GM06990 (cell line): ENCODE measurements around the gene DPF1.
"Not testable (repeated sequence)": the region's sequence is repeated elsewhere in the genome, so short reads cannot be mapped to it uniquely, and the experiment has no call there.

ENCODE experiments used
- DNase-seq: peaks from one replicate; pipeline ENCODE4 v3.0.0-alpha.2; 2011; ENCODE audit not compliant: insufficient read length; ENCODE audit errors: extremely low read depth
- H3K27me3 ChIP-seq: replicated peaks from 2 replicates; pipeline ENCODE4 v1.6.0; 2011; ENCODE audit warnings: low read length; ENCODE audit not compliant: control insufficient read depth, insufficient read depth
- H3K36me3 ChIP-seq: 2 replicates; pipeline ENCODE4 v1.5.1; 2011; ENCODE audit warnings: low read length; ENCODE audit not compliant: control insufficient read depth, insufficient read depth
- H3K4me3 ChIP-seq: replicated peaks from 2 replicates; pipeline ENCODE4 v1.5.1; 2011; ENCODE audit warnings: low read depth, mild to moderate bottlenecking, control low read depth, low read length
- TF ChIP-seq, protein P1 (sequence below): IDR thresholded peaks from 2 replicates; pipeline ENCODE4 v1.5.1; 2011; ENCODE audit warnings: low read length, control low read depth, mild to moderate bottlenecking, inconsistent platforms; ENCODE audit not compliant: insufficient read depth, poor library complexity, severe bottlenecking

DPF1 gene

DNA sequence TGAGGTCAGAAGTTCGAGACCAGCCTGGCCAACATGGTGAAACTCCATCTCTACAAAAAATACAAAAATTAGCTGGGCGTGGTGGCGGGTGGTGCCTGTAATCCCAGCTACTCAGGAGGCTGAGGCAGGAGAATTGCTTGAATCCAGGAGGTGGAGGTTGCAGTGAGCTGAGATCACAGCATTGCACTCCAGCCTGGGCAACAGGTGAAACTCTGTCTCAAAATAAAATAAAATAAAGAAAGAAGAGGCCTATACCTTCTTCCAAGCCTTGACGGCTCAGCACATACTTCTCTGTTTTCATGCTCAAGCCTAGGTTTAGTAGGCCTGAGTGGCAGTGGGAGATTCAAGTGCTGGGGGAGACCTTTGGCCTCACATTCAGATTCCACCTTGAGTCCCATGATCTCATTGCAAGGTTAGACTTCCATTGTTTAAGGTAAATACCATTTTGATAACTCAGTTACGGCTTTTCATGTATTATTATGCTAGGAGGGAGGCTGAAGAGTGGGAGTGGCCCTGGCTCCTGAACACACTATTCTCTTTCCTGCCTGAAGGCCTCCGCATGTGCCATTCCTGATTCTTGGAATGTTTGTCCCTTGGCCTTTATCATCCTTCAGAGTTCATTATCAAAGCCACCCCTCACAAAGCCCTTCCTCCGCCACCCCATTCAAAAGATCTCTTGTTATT, 38.7 kb upstream of the DPF1 start:
- TF ChIP-seq, protein P1, sequence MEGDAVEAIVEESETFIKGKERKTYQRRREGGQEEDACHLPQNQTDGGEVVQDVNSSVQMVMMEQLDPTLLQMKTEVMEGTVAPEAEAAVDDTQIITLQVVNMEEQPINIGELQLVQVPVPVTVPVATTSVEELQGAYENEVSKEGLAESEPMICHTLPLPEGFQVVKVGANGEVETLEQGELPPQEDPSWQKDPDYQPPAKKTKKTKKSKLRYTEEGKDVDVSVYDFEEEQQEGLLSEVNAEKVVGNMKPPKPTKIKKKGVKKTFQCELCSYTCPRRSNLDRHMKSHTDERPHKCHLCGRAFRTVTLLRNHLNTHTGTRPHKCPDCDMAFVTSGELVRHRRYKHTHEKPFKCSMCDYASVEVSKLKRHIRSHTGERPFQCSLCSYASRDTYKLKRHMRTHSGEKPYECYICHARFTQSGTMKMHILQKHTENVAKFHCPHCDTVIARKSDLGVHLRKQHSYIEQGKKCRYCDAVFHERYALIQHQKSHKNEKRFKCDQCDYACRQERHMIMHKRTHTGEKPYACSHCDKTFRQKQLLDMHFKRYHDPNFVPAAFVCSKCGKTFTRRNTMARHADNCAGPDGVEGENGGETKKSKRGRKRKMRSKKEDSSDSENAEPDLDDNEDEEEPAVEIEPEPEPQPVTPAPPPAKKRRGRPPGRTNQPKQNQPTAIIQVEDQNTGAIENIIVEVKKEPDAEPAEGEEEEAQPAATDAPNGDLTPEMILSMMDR = no peak
- no peak for DNase-seq
- Histone ChIP-seq H3K27me3 (no peaks in the 10 kb centered on the region; the same call in 1 of the 2 replicates), H3K4me3 (no peak overlapping the region), H3K36me3 (no peaks in the 10 kb centered on the region)

DNA sequence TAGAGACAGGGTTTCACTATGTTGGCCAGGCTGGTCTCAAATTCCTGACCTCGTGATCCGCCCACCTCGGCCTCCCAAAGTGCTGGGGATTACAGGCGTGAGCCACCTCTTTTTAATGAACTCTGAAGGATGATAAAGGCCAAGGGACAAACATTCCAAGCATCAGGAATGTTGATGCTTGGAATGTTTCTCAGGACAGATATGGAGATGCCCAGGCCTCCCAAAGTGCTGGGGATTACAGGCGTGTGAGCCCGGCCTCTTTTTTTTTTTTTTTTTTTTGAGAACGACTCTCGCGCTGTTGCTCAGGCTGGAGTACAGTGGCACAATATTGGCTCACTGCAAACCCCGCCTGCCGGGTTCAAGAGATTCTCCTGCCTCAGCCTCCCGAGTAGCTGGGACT, 37.9 kb upstream of the DPF1 start:
- H3K36me3 ChIP-seq, H3K27me3 ChIP-seq, DNase-seq, H3K4me3 ChIP-seq: not testable (repeated sequence)

DNA sequence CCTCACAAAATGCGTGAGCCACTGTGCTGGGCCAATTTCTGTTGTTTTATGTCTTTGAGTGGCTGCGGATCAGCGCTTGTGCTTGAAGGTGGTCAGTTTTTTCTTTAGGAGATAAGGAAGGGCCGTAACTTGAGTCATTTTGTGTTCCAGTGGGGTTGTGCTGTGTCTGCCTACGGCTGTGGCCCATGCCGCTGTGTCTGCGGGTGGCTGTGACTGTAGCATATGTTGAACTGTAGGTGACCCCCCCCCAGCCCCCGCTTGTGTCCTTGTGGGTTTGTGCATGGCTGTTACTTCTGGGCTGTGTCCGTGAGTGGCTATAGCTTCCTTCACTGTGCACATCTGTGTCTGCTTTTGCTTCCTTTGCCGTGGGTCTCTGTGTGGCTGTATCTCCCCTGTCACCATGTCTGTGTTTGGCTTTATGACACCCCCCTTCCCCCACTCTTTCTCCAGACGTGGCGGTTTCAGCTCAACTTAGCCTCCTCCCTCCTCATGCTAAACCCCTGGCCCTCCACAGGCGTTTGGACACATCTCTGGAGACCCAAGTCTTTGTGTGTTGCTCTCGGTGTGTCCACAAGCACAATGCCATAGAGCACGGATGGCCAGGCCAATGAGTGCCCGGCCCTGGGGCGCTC, 31.5 kb upstream of the DPF1 start:
- no peak for DNase-seq
- TF ChIP-seq, protein P1 = no peak
- no peaks in the 10 kb centered on the region for H3K36me3 ChIP-seq
- no peak overlapping the region for H3K4me3 ChIP-seq
- no peaks in the 10 kb centered on the region for H3K27me3 ChIP-seq

DNA sequence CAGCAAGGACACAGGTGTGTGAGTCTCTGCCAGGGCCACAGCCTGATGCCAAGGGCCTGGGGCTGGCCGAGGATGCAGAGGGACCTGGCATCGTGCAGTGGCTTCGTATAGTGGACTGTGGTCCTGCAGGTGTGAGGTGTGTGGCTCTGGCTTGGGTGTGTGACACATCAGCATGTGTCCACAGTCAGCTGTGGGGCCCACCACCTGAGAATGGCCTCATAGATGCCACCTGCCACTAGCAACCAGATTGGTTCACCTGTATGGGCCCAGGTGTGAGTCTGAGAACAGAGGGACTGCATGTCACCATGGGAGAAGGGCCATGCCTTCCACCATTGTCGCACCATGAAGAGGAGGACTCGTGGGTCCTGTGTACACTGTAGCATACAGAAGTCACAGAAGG, 29.8 kb upstream of the DPF1 start:
- H3K36me3 ChIP-seq = no peaks in the 10 kb centered on the region
- TF ChIP-seq, protein P1 = no peak
- DNase-seq = no peak
- no peak overlapping the region for H3K4me3 ChIP-seq
- no peaks in the 10 kb centered on the region for H3K27me3 ChIP-seq

DNA sequence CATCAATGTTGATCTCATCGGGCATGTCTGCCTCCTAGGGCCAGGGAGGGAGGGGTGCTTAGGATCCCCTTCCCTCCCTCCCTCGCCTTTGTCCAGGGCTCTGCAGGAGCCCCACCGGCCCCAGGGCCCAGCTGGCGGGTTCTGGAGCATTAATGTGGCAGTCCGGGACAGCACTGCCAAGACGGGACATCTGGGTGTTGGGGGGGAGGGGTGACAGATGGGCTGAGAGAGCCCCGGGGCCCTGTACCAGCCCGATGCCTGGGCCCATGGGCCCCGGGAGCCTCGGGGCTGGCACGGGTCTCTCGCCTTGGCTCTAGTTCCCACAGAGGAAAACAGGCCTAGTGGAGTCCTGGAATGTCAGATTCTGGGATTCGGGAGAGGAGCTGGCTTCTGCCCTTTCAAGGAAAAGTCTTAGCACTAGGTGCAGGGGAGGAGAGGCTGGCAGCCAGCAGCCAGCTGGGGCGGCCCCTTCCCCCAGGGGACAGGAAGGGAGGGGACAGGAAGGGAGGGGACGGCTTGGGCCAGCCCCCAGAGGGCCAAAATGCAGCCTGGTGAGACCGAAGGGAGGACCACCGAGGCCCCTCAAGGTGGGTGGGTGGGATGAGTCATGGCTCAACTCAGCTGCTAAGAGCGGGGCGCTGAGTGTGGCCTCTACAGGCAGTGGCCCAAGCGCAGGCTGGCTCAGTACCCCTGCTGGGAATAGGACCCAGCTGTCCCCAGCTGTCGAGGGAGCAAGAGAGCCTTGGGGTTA, 29.1 kb upstream of the DPF1 start:
- TF ChIP-seq, protein P1 = no peak
- DNase-seq = no peak
- H3K27me3 ChIP-seq = no peaks in the 10 kb centered on the region
- no peak overlapping the region for H3K4me3 ChIP-seq
- H3K36me3 ChIP-seq = no peaks in the 10 kb centered on the region

DNA sequence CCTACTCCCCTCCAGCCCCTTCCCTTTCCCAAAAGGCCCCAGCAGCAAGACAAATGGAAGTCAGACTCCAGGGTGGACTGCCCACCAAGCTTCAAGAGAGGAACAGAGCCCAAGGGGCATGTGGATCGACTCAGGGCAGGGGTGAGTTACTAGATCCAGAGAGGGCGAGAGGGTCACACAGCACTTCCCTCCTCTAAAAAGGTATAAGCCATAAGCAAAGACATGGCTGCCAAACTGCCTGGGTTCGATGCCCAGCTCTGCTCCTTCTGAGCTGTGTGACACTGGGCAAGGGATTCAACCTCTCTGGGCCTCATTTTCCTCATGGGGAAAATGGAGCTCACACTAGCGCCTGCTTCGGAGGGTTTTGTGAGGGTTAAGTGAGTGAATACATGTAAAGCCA, 28.4 kb upstream of the DPF1 start:
- TF ChIP-seq, protein P1 = no peak
- H3K4me3 ChIP-seq = no peak overlapping the region
- no peaks in the 10 kb centered on the region for H3K27me3 ChIP-seq
- no peak for DNase-seq
- H3K36me3 ChIP-seq = no peaks in the 10 kb centered on the region
